HUES48 (cell line): ENCODE measurements around the gene AFF3.

ENCODE experiments used
- H3K27ac ChIP-seq: one replicate; pipeline ENCODE4 v1.7.0; 2013; ENCODE audit warnings: low read depth, low read length, inconsistent platforms
- H3K27me3 ChIP-seq: 2 replicates; pipeline ENCODE4 v1.6.1; 2013; ENCODE audit warnings: mild to moderate bottlenecking, low read length; ENCODE audit not compliant: control insufficient read depth, insufficient read depth
- H3K36me3 ChIP-seq: 2 replicates; pipeline ENCODE4 v1.6.1; 2013; ENCODE audit warnings: low read length; ENCODE audit not compliant: control insufficient read depth, insufficient read depth
- H3K4me1 ChIP-seq: 2 replicates; pipeline ENCODE4 v1.6.1; 2013; ENCODE audit warnings: mild to moderate bottlenecking, low read length; ENCODE audit not compliant: control insufficient read depth, insufficient read depth
- H3K4me3 ChIP-seq: 2 replicates; pipeline ENCODE4 v1.5.1; 2013; ENCODE audit warnings: mild to moderate bottlenecking, low read depth, low read length
- H3K9ac ChIP-seq: 2 replicates; pipeline ENCODE4 v1.6.1; 2013; ENCODE audit warnings: mild to moderate bottlenecking, low read depth, low read length, moderate library complexity
- H3K9me3 ChIP-seq: 2 replicates; pipeline ENCODE4 v1.6.1; 2013; ENCODE audit warnings: low read length; ENCODE audit not compliant: control insufficient read depth, insufficient read depth

AFF3 gene

DNA sequence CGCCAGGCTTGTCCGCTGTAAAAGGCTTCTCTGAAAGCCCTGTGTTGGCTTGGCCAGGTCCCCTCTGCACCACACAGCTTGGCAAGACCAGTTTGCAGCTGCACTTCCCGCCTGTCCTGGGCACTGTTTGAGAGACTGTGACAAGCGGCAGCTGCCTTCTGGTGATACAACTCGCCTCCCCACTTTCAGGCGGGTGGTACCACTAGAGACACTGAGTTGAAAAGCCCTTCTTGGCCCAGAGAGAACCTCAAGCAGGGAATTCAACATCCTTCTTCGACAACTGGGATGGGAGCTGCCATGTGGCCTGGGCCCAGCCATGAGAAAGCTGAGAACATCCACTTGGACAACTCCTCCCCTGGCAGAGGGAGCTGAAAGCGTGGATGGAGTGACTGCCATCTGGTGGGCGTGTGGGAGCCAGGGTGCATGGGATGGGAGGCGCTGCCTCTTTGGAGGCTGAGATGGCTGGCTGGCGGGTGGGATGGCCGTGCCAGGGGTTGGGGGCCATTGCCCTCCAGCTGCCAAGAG, 527.1 kb downstream of the AFF3 start:
- H3K9ac ChIP-seq = no peak overlapping the region
- H3K27ac ChIP-seq = no peak overlapping the region
- no peaks in the 10 kb centered on the region for H3K9me3 ChIP-seq
- no peaks in the 10 kb centered on the region for H3K4me1 ChIP-seq
- H3K27me3 ChIP-seq = no peaks in the 10 kb centered on the region
- H3K36me3 ChIP-seq = no peaks in the 10 kb centered on the region
- no peak overlapping the region for H3K4me3 ChIP-seq

DNA sequence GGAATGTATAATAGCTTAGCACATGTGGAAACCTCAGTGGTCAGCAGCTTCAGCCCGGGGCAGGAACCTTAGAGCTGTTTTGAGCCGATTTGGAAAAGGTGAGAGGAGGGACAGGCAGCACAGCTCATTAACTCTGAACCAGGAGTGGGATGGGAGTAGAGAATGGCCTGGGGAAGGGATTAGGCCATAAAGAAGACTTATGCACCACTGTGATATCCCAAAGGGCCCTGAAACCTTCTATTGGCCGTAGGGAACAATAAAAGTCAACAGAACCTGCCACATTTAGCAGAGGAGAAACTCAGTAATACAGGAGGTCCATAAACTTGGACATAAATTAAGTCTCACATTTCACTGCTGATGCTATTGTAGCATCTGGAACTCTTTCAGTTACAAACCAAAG, 528.4 kb downstream of the AFF3 start:
- no peaks in the 10 kb centered on the region for H3K27me3 ChIP-seq

DNA sequence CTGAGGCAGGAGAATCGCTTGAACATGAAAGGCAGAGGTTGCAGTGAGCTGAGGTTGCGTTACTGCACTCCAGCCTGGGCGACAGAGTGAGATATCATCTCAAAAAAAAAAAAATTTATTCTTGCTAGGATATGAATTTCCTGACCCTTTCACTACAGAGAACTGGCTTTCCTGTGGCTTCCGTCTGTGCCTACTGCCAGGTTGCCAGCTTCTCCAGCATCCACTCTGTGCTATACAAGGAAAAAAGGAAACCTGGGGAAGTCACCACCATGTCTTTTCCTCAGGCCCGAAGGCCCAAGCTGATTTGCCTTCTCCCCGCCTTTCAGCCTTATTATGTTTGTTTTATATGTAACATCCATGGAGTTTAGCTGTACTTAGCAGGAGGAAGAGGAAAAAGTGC, 530.6 kb downstream of the AFF3 start:
- H3K4me1 ChIP-seq = no peaks in the 10 kb centered on the region
- no peak overlapping the region for H3K9ac ChIP-seq
- no peak overlapping the region for H3K27ac ChIP-seq
- no peak overlapping the region for H3K4me3 ChIP-seq
- H3K9me3 ChIP-seq = no peaks in the 10 kb centered on the region
- H3K36me3 ChIP-seq = no peaks in the 10 kb centered on the region
- no peaks in the 10 kb centered on the region for H3K27me3 ChIP-seq

More for the DNA sequence above, 528.4 kb downstream of the AFF3 start:
- Histone ChIP-seq H3K4me1 (no peaks in the 10 kb centered on the region), H3K9me3 (no peaks in the 10 kb centered on the region), H3K36me3 (no peaks in the 10 kb centered on the region), H3K27ac (no peak overlapping the region), H3K4me3 (no peak overlapping the region), H3K9ac (no peak overlapping the region)

DNA sequence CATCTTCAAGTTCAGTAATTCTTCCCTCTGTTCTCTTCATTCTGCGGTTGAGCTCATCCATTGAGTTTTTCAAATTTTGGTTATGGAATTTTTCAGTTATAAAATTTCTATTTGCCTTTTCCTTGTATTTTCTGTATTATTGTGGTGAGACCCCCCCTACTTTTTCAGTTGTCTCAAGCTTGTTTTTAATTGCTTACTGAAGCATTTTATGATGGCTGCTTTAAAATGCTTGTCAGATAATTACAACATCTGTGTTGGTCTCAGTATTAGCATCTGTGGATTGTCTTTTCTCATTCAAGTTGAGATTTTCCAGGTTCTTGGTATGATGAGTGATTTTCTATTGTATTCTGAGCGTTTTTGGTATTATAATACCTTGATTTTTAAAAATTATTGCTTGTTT, 531.4 kb downstream of the AFF3 start:
- Histone ChIP-seq H3K27me3 (no peaks in the 10 kb centered on the region), H3K27ac (no peak overlapping the region), H3K9ac (no peak overlapping the region), H3K4me1 (no peaks in the 10 kb centered on the region), H3K9me3 (no peaks in the 10 kb centered on the region), H3K36me3 (no peaks in the 10 kb centered on the region), H3K4me3 (no peak overlapping the region)

DNA sequence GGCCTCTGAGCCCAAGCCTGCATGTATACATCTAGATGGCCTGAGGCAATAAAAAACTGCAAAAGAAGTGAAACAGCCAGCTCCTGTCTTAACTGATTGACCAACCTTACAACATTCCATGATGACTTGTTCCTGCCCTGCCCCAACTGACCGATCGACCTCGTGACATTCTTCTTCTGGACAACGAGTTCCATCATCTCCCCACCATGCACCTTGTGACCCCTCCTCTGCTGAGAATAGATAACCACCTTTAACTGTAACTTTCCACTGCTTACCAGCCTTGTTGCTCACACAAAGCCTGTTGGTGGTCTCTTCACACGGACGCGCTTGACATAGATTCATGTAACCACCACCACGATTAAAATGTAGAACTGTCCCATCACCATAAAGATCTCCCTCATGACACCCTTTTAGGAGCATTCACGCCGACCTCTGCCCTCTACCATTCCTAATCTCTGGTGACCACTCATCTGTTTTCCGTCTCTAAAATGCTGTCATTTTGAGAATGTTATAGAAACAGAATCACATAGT, 532.5 kb downstream of the AFF3 start:
- Histone ChIP-seq H3K4me1 (no peaks in the 10 kb centered on the region), H3K9me3 (no peaks in the 10 kb centered on the region), H3K9ac (no peak overlapping the region), H3K27me3 (no peaks in the 10 kb centered on the region), H3K36me3 (no peaks in the 10 kb centered on the region), H3K4me3 (no peak overlapping the region), H3K27ac (no peak overlapping the region)

DNA sequence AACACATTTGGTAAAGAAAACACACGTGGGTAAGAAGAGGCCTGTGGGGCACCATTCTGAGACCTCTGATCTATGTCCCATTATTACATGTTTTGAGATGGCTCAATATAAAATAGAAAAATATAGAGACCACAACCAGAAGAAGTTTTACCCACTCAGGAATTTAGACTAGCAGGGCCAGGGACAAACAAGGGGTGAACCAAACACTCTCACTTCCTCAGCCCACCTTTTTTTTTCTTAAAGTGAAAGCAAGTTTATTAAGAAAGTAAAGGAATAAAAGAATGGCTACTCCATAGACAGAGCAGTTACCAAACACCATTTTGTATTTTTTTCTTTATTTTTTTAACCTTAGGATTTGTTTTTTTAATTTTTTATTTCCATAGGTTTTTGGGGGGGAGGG, 533.5 kb downstream of the AFF3 start:
- H3K27me3 ChIP-seq = no peaks in the 10 kb centered on the region
- no peak overlapping the region for H3K4me3 ChIP-seq
- no peak overlapping the region for H3K9ac ChIP-seq
- no peaks in the 10 kb centered on the region for H3K4me1 ChIP-seq
- no peaks in the 10 kb centered on the region for H3K36me3 ChIP-seq
- no peaks in the 10 kb centered on the region for H3K9me3 ChIP-seq
- no peak overlapping the region for H3K27ac ChIP-seq

DNA sequence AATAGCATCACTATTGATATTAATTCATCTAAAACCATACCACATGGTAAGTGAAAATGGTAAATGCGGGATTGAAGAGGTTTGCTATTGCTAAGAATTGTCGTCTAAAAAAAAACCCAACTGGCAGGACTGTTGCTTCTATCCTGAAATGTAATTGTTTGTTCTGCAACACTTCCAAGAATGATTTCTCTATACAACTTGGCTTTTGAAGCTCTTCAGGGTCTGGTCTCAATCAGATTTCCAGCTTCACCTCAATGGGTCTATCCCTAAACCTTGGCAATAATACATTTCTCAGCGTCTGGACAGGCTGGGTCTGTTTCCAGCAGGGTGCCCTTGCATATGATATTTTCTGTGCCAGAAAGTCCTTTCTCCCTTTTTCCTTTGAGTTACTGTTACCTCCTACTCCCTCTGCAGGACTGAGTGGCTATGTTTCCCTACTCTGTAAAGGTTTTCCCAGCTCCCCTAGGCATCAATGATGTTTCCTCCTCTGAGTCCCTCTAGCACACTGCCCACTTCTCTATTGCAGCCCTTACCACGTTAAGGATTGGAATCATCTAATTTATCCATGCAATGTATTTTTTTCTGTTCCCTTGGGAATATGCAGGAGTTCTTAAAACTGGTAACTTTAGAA, 534.4 kb downstream of the AFF3 start:
- Histone ChIP-seq H3K27me3 (no peaks in the 10 kb centered on the region), H3K27ac (no peak overlapping the region), H3K36me3 (no peaks in the 10 kb centered on the region), H3K4me3 (no peak overlapping the region), H3K4me1 (no peaks in the 10 kb centered on the region), H3K9me3 (no peaks in the 10 kb centered on the region), H3K9ac (no peak overlapping the region)

DNA sequence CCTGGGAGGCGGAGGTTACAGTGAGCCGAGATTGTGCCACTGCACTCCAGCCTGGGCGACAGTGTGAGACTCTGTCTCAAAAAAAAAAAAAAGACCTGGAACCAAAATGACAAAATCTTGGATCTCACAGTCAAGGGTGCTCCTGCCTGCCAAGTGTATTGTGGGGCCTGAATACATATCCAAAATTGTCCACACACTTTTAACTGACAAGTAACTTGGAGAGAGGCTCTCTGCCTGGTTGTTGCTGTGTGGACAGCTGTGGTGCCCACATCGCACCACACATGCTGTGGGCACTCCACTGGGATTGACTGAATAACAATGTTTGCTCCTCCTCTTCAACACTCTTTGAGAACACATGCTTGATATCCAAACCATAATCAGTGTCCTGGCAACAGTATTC, 534.9 kb downstream of the AFF3 start:
- no peaks in the 10 kb centered on the region for H3K27me3 ChIP-seq
- peaks cover 3% of the 10 kb centered on the region; the same call in 1 of the 2 replicates for H3K4me1 ChIP-seq
- no peaks in the 10 kb centered on the region for H3K36me3 ChIP-seq
- H3K9me3 ChIP-seq = no peaks in the 10 kb centered on the region
- no peak overlapping the region for H3K4me3 ChIP-seq
- no peak overlapping the region for H3K27ac ChIP-seq
- H3K9ac ChIP-seq = no peak overlapping the region

DNA sequence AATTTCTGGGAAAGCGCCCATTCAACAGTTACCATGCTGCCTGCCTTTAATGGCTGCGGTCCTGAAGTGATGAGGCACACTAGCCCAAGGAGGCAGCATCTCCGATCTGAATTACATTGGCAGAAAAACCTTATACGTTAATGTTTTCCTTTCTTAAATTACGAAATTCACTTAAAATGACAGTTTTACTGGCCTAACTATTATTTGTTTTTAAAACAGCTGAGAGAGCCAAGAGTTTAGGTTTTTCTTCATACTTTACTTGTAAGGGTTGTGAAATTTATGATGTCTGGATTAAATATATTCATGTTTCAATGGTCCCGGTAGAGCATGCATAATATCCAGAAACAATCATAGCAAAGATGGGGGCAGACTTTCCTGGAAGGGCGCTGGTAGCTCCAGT, 537.4 kb downstream of the AFF3 start:
- no peaks in the 10 kb centered on the region for H3K36me3 ChIP-seq
- H3K27me3 ChIP-seq = no peaks in the 10 kb centered on the region
- H3K4me1 ChIP-seq = peaks cover 3% of the 10 kb centered on the region; the same call in 1 of the 2 replicates
- no peak overlapping the region for H3K27ac ChIP-seq
- no peak overlapping the region for H3K9ac ChIP-seq
- H3K4me3 ChIP-seq = no peak overlapping the region
- H3K9me3 ChIP-seq = no peaks in the 10 kb centered on the region

DNA sequence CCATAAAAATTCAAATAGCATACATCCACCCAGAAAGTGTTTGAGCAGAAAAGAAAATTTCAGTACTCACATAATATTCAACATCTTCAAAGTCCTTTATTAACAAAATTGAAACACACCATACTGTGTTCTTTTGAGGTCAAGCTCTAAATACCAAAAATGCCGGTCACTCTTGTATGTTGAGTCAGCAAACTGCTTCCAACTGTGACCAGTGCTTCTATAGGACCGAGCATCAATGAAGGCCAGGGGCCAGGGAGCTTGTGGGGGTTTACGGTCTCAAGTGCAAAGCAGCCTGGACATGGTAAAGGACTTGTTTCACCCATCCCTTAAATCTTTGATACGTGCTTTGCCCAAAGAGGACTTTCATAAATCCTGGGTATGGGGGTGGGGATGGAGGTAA, 539.9 kb downstream of the AFF3 start:
- H3K9me3 ChIP-seq = no peaks in the 10 kb centered on the region
- peaks cover 3% of the 10 kb centered on the region; the same call in 1 of the 2 replicates for H3K4me1 ChIP-seq
- no peak overlapping the region for H3K9ac ChIP-seq
- no peak overlapping the region for H3K27ac ChIP-seq
- no peaks in the 10 kb centered on the region for H3K27me3 ChIP-seq
- no peak overlapping the region for H3K4me3 ChIP-seq
- no peaks in the 10 kb centered on the region for H3K36me3 ChIP-seq

DNA sequence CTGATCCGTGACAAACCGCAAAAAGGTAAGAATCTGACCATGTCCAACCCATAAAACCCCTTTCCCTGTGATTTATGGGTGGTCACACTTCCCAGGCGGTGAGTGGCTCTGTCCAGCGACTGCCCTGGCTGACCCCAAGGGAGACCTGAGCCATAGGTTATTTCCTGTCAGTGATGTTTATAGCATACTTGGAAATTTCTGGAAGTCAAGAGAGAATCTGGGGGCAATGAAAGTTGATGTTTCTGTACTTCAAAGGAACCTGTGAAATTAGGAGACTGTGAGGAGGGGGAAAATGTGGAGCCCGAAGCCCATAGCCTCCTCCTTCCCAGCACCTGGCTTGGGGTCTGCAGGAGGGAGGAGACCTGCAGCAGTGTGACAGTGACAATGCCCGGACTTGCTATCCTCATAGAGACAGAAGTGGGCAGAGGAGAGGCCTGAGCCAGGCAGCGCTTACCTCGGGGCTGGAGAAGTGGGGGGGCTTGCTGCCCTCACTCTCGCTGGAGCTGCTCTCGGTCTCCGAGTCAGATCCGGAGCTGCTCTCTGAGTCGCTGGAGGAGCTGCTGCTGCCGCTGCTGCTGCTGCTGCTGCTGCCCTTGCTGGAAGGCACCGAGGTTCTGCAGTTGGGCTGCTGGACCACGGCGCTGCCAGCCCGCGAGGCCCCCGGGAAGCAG, 541.3 kb downstream of the AFF3 start:
- no peaks in the 10 kb centered on the region for H3K27me3 ChIP-seq
- H3K9ac ChIP-seq = no peak overlapping the region
- H3K4me3 ChIP-seq = no peak overlapping the region

More for the DNA sequence above, 541.3 kb downstream of the AFF3 start:
- Histone ChIP-seq H3K27ac (no peak overlapping the region), H3K9me3 (no peaks in the 10 kb centered on the region), H3K36me3 (no peaks in the 10 kb centered on the region), H3K4me1 (peaks cover 3% of the 10 kb centered on the region; the same call in 1 of the 2 replicates)
